ENCODE data around the gene TECPR2. TPM values are rescaled to one million over a fixed set of nuclear protein-coding genes. Genes with fewer than 3 reads are reported as not detected.

The TECPR2 gene
- total RNA-seq, 1 donor from 2014 or later: 21.4 TPM

GRCh38 chr14:102417646-102418045 lies 54.9 kb downstream of the TECPR2 start:
- Histone ChIP-seq H3K27ac (no peak overlapping the region), H3K4me1 (no peaks in the 10 kb centered on the region), H3K9me3 (no peaks in the 10 kb centered on the region), H3K36me3 (peaks cover 22% of the 10 kb centered on the region), H3K27me3 (no peaks in the 10 kb centered on the region), H3K4me3 (no peak overlapping the region)
- no peak for DNase-seq
- intact Hi-C loops (cut with DNase I): no loop called here
- no peak for ATAC-seq
- no peak for TF ChIP-seq CTCF (IDR thresholded peaks at IDR 0.05)

- intact Hi-C loops (cut with DNase I): no loop called here
Observed at GRCh38 chr14:102418169-102418852, 55.6 kb downstream of the TECPR2 start.

GRCh38 chr14:102418853-102419240 lies 56.1 kb downstream of the TECPR2 start:
- H3K4me1 ChIP-seq: no peaks in the 10 kb centered on the region
- peaks cover 22% of the 10 kb centered on the region for H3K36me3 ChIP-seq
- intact Hi-C loops (cut with DNase I): no loop called here
- ATAC-seq (no peak), DNase-seq (peak; percentile 34)
- TF ChIP-seq CTCF (IDR thresholded peaks at IDR 0.05): no peak
- H3K9me3 ChIP-seq: no peaks in the 10 kb centered on the region
- no peaks in the 10 kb centered on the region for H3K27me3 ChIP-seq
- no peak overlapping the region for H3K4me3 ChIP-seq
- no peak overlapping the region for H3K27ac ChIP-seq

More at GRCh38 chr14:102418169-102418852, 55.6 kb downstream of the TECPR2 start:
- DNase-seq (peak; percentile 52), ATAC-seq (no peak)
- no peak for TF ChIP-seq CTCF (IDR thresholded peaks at IDR 0.05)
- H3K36me3 ChIP-seq: peaks cover 22% of the 10 kb centered on the region
- H3K4me1 ChIP-seq: no peaks in the 10 kb centered on the region
- no peak overlapping the region for H3K4me3 ChIP-seq
- no peaks in the 10 kb centered on the region for H3K27me3 ChIP-seq
- H3K27ac ChIP-seq: no peak overlapping the region
- H3K9me3 ChIP-seq: no peaks in the 10 kb centered on the region

GRCh38 chr14:102419276-102419675 lies 56.5 kb downstream of the TECPR2 start:
- DNase-seq (peak; percentile 46), ATAC-seq (no peak)
- TF ChIP-seq CTCF (IDR thresholded peaks at IDR 0.05): no peak
- H3K4me1 ChIP-seq: no peaks in the 10 kb centered on the region
- H3K4me3 ChIP-seq: no peak overlapping the region
- no peak overlapping the region for H3K27ac ChIP-seq
- intact Hi-C loops (cut with DNase I): no loop called here
- H3K27me3 ChIP-seq: no peaks in the 10 kb centered on the region
- no peaks in the 10 kb centered on the region for H3K9me3 ChIP-seq
- H3K36me3 ChIP-seq: peaks cover 19% of the 10 kb centered on the region

- H3K4me1 ChIP-seq: no peaks in the 10 kb centered on the region
- no peak overlapping the region for H3K4me3 ChIP-seq
- TF ChIP-seq CTCF (IDR thresholded peaks at IDR 0.05): no peak
- peaks cover 14% of the 10 kb centered on the region for H3K36me3 ChIP-seq
- H3K27me3 ChIP-seq: no peaks in the 10 kb centered on the region
- H3K27ac ChIP-seq: no peak overlapping the region
- peak; percentile 25 for DNase-seq
- intact Hi-C loops (cut with DNase I): no loop called here
- no peaks in the 10 kb centered on the region for H3K9me3 ChIP-seq
- ATAC-seq: no peak
Observed at GRCh38 chr14:102419716-102420115, 57.0 kb downstream of the TECPR2 start.

All from upper lobe of right lung (tissue), 1 donor.